Measurements from ENCODE around the gene SUFU. TPM values are rescaled to one million over a fixed set of nuclear protein-coding genes. Genes with fewer than 3 reads are reported as not detected.

Gene SUFU
- total RNA-seq, 3 donors from 2014 or later (not counting 1 experiment from before 2014, with no cell fraction given) = 8.2 to 13.0 (median 11.5) TPM

DNA sequence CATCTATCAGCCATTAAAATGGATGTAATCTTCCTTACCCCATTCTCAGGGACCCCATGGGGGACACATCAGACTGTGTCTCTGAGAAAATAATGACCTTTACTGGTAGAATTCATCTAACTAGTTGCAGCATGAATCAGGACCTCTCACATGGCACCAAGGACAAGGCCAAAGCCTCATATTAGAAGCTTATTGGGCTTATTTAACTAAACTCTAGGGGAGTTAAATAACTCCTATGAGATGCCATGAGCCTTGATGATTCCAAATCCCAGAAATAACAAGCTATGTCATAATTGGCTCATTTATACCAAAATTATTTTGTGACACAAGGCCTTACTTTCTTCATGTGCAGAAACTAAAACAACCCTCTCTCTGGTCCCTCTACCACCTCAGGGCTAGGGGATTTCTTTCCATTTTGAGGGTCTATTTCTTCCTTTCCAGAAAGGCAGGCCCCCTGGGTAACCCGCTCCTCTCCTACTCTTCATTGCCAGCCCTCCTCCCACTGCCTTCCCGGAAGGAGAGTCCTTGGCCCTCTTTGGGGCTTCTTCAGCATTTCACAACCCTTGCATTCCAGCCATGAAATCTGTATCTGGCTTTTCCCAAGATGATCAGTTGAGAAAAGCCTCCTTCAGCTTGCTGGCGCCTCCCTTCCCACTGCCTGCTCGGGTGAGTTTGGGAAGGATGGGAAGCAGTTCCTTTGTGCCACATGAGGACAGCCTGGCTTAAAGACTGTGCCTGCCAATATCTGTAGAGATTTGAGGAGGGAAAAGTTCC is 98.7 kb downstream of the SUFU start:
- Mint-ChIP-seq H3K27me3 (ENCODE audit: low read depth in 2 of 2) (no peaks in the 10 kb centered on the region), H3K4me3 (no peak overlapping the region), H3K36me3 (no peaks in the 10 kb centered on the region), H3K27ac (no peak overlapping the region), H3K9me3 (no peaks in the 10 kb centered on the region), H3K4me1 (no peaks in the 10 kb centered on the region)
- no peak overlapping the region for H3K27ac ChIP-seq (ENCODE audit: low read length)
- intact Hi-C loops (cut with micrococcal nuclease) = no loop called here
- ATAC-seq (no peak), DNase-seq (no peak)
- H3K4me3 ChIP-seq (ENCODE audit: low read length) = no peak overlapping the region
- WGBS (ENCODE audit: insufficient coverage) = 96% methylated on average over 4 of the region's 4 CpGs
- no peaks in the 10 kb centered on the region for H3K4me1 ChIP-seq (ENCODE audit: control insufficient read depth, insufficient read depth, low read length)
- no peaks in the 10 kb centered on the region for H3K9me3 ChIP-seq (ENCODE audit: control insufficient read depth, insufficient read depth, low read length)
- peaks cover 45% of the 10 kb centered on the region for H3K36me3 ChIP-seq (ENCODE audit: control insufficient read depth, insufficient read depth, low read length)
- H3K27me3 ChIP-seq (ENCODE audit: control insufficient read depth, insufficient read depth, low read length) = no peaks in the 10 kb centered on the region
- TF ChIP-seq, protein P1, sequence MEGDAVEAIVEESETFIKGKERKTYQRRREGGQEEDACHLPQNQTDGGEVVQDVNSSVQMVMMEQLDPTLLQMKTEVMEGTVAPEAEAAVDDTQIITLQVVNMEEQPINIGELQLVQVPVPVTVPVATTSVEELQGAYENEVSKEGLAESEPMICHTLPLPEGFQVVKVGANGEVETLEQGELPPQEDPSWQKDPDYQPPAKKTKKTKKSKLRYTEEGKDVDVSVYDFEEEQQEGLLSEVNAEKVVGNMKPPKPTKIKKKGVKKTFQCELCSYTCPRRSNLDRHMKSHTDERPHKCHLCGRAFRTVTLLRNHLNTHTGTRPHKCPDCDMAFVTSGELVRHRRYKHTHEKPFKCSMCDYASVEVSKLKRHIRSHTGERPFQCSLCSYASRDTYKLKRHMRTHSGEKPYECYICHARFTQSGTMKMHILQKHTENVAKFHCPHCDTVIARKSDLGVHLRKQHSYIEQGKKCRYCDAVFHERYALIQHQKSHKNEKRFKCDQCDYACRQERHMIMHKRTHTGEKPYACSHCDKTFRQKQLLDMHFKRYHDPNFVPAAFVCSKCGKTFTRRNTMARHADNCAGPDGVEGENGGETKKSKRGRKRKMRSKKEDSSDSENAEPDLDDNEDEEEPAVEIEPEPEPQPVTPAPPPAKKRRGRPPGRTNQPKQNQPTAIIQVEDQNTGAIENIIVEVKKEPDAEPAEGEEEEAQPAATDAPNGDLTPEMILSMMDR (IDR thresholded peaks at IDR 0.05) = no peak

DNA sequence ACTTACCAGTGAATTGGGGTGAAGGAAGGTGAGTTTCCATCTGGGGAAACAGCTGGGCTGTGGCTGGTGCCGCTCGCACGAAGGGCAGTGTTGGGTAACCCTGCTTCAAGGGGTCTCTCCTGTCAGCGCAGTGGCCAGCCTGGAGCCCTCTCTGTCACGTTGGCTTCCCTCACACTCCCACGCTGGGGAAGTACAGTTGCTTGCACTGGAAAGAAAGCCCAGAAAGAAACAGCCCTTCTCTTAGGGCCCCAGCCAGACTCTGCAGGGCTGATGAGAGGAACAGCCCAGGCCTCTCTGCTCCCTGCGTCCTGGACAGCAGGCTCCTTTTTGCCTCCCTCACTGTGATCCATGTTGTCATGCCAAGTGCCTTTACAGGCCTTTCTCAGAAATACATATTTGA is 100.2 kb downstream of the SUFU start:
- Histone ChIP-seq H3K4me3 (ENCODE audit: low read length) (no peak overlapping the region), H3K27ac (ENCODE audit: low read length) (no peak overlapping the region), H3K4me1 (ENCODE audit: control insufficient read depth, insufficient read depth, low read length) (no peaks in the 10 kb centered on the region), H3K36me3 (ENCODE audit: control insufficient read depth, insufficient read depth, low read length) (peaks cover 34% of the 10 kb centered on the region), H3K9me3 (ENCODE audit: control insufficient read depth, insufficient read depth, low read length) (no peaks in the 10 kb centered on the region), H3K27me3 (ENCODE audit: control insufficient read depth, insufficient read depth, low read length) (no peaks in the 10 kb centered on the region)
- WGBS (ENCODE audit: insufficient coverage) = 71% methylated on average over 7 of the region's 7 CpGs
- Mint-ChIP-seq H3K4me1 (no peaks in the 10 kb centered on the region), H3K27me3 (ENCODE audit: low read depth in 2 of 2) (no peaks in the 10 kb centered on the region), H3K36me3 (no peaks in the 10 kb centered on the region), H3K9me3 (no peaks in the 10 kb centered on the region), H3K27ac (no peak overlapping the region), H3K4me3 (no peak overlapping the region)
- TF ChIP-seq, protein P1 (IDR thresholded peaks at IDR 0.05) = no peak
- DNase-seq (no peak), ATAC-seq (no peak)
- intact Hi-C loops (cut with micrococcal nuclease) = no loop called here

DNA sequence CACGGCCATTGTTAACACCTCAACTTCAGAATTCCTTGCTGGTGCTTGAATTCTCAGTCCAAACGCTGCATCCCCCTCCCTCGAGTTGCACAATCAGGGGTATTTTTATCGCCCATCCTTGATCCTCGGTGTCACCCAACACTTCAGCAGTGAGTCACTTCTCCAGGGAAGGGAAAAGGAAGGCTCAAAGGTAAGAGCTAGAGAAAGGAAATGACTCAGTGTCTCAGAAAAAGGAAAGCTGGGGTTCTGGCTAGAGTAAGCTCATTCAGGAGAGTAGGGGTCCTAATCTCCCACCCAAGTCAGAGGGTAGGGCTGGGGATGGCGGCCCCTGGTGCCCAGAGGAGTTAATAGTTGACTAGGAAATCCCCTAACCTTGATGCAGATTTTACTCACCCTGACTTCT is 100.7 kb downstream of the SUFU start:
- ATAC-seq (no peak), DNase-seq (no peak)
- no peaks in the 10 kb centered on the region for H3K4me1 ChIP-seq (ENCODE audit: control insufficient read depth, insufficient read depth, low read length)
- no peaks in the 10 kb centered on the region for H3K36me3 Mint-ChIP-seq
- no peak overlapping the region for H3K4me3 ChIP-seq (ENCODE audit: low read length)
- no peaks in the 10 kb centered on the region for H3K4me1 Mint-ChIP-seq
- no peak overlapping the region for H3K27ac ChIP-seq (ENCODE audit: low read length)
- peaks cover 29% of the 10 kb centered on the region for H3K36me3 ChIP-seq (ENCODE audit: control insufficient read depth, insufficient read depth, low read length)
- no peaks in the 10 kb centered on the region for H3K9me3 Mint-ChIP-seq
- WGBS (ENCODE audit: insufficient coverage) = 77% methylated on average over 5 of the region's 6 CpGs
- intact Hi-C loops (cut with micrococcal nuclease) = no loop called here
- H3K27me3 ChIP-seq (ENCODE audit: control insufficient read depth, insufficient read depth, low read length) = no peaks in the 10 kb centered on the region
- no peaks in the 10 kb centered on the region for H3K27me3 Mint-ChIP-seq (ENCODE audit: low read depth in 2 of 2)
- H3K4me3 Mint-ChIP-seq = no peak overlapping the region
- TF ChIP-seq, protein P1 (IDR thresholded peaks at IDR 0.05) = no peak
- no peak overlapping the region for H3K27ac Mint-ChIP-seq
- no peaks in the 10 kb centered on the region for H3K9me3 ChIP-seq (ENCODE audit: control insufficient read depth, insufficient read depth, low read length)

DNA sequence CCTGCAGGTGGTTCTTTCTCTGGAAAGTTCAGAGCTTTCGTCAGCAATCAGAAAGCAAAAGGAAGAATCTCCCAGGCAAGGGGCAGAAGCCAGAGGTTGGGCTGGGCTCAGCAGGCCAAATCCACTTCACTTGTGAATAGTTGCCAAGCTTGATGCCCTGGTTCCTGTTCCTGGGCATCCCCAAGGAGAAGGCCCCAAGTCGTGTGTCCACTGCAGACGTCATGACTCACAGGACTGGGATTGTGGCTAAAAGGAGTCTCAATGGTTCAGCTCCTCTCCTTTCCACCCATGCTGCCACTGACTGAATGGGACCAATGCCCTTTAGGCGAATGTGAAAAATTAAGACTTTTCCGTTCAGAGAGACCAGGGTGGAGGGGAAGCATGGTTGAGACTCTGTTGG is 101.9 kb downstream of the SUFU start:
- Mint-ChIP-seq H3K9me3 (no peaks in the 10 kb centered on the region), H3K4me1 (no peaks in the 10 kb centered on the region), H3K27me3 (ENCODE audit: low read depth in 2 of 2) (no peaks in the 10 kb centered on the region), H3K36me3 (no peaks in the 10 kb centered on the region), H3K27ac (no peak overlapping the region), H3K4me3 (no peak overlapping the region)
- Histone ChIP-seq H3K27ac (ENCODE audit: low read length) (no peak overlapping the region), H3K36me3 (ENCODE audit: control insufficient read depth, insufficient read depth, low read length) (peaks cover 23% of the 10 kb centered on the region), H3K4me3 (ENCODE audit: low read length) (no peak overlapping the region), H3K4me1 (ENCODE audit: control insufficient read depth, insufficient read depth, low read length) (no peaks in the 10 kb centered on the region), H3K27me3 (ENCODE audit: control insufficient read depth, insufficient read depth, low read length) (no peaks in the 10 kb centered on the region), H3K9me3 (ENCODE audit: control insufficient read depth, insufficient read depth, low read length) (no peaks in the 10 kb centered on the region)
- no peak for ATAC-seq
- no peak for DNase-seq
- intact Hi-C loops (cut with micrococcal nuclease) = no loop called here
- WGBS (ENCODE audit: insufficient coverage) = 89% methylated on average over 5 of the region's 5 CpGs
- TF ChIP-seq, protein P1 (IDR thresholded peaks at IDR 0.05) = no peak
